ENCODE results near the gene LBH. TPM values are rescaled to one million over a fixed set of nuclear protein-coding genes. Genes with fewer than 3 reads are reported as not detected.

The LBH gene
- total RNA-seq, 1 donor from 2014 or later = 51.7 TPM

- Histone ChIP-seq H3K4me3 (ENCODE audit: insufficient read depth, low read depth, low read length) (no peak overlapping the region), H3K9me3 (ENCODE audit: insufficient read depth, low read depth, low read length) (no peaks in the 10 kb centered on the region), H3K36me3 (ENCODE audit: insufficient read depth, low read length) (peaks cover 23% of the 10 kb centered on the region), H3K4me1 (ENCODE audit: insufficient read depth, low read length) (peaks cover 14% of the 10 kb centered on the region), H4K20me1 (ENCODE audit: insufficient read depth, low read length) (peaks cover 55% of the 10 kb centered on the region), H3K9ac (ENCODE audit: low read length) (no peak overlapping the region), H3K4me2 (ENCODE audit: low read length) (no peak overlapping the region), H3K79me2 (ENCODE audit: insufficient read depth, low read length) (peaks cover 48% of the 10 kb centered on the region), H3K27ac (ENCODE audit: low read depth, low read length) (no peak overlapping the region), H3K27me3 (ENCODE audit: insufficient read depth, low read length) (no peaks in the 10 kb centered on the region), H2AFZ (ENCODE audit: low read depth, low read length) (no peak overlapping the region)
- Mint-ChIP-seq H3K27ac (ENCODE audit: unreplicated experiment) (no peak overlapping the region), H3K27me3 (ENCODE audit: low read depth, unreplicated experiment) (no peaks in the 10 kb centered on the region), H3K9me3 (ENCODE audit: unreplicated experiment) (peaks cover 5% of the 10 kb centered on the region), H3K4me1 (ENCODE audit: low read depth, unreplicated experiment) (peaks cover 31% of the 10 kb centered on the region), H3K36me3 (ENCODE audit: low read depth, unreplicated experiment) (peaks cover 45% of the 10 kb centered on the region), H3K4me3 (ENCODE audit: unreplicated experiment) (no peak overlapping the region)
- DNase-seq (ENCODE audit: low read depth) (no peak), FAIRE-seq (no peak)
- no peak for TF ChIP-seq EZH2 (IDR thresholded peaks at IDR 0.05; ENCODE audit: insufficient read depth, low read length)
- no peak for TF ChIP-seq CTCF (IDR thresholded peaks at IDR 0.05; ENCODE audit: insufficient read depth, low read depth, low read length)
Measured at GRCh38 chr2:30257266-30258214, 26.2 kb downstream of the LBH start.

- FAIRE-seq (no peak), DNase-seq (ENCODE audit: low read depth) (no peak)
- no peak for TF ChIP-seq EZH2 (IDR thresholded peaks at IDR 0.05; ENCODE audit: insufficient read depth, low read length)
- no peak overlapping the region for H3K9ac ChIP-seq (ENCODE audit: low read length)
- H3K4me1 ChIP-seq (ENCODE audit: insufficient read depth, low read length) = no peaks in the 10 kb centered on the region
- H3K79me2 ChIP-seq (ENCODE audit: insufficient read depth, low read length) = peaks cover 35% of the 10 kb centered on the region
- H3K4me2 ChIP-seq (ENCODE audit: low read length) = no peak overlapping the region
- peaks cover 46% of the 10 kb centered on the region for H4K20me1 ChIP-seq (ENCODE audit: insufficient read depth, low read length)
- Mint-ChIP-seq H3K27me3 (ENCODE audit: low read depth, unreplicated experiment) (no peaks in the 10 kb centered on the region), H3K27ac (ENCODE audit: unreplicated experiment) (no peak overlapping the region), H3K36me3 (ENCODE audit: low read depth, unreplicated experiment) (peaks cover 50% of the 10 kb centered on the region), H3K9me3 (ENCODE audit: unreplicated experiment) (peaks cover 5% of the 10 kb centered on the region), H3K4me3 (ENCODE audit: unreplicated experiment) (no peak overlapping the region), H3K4me1 (ENCODE audit: low read depth, unreplicated experiment) (peaks cover 16% of the 10 kb centered on the region)
- no peaks in the 10 kb centered on the region for H3K9me3 ChIP-seq (ENCODE audit: insufficient read depth, low read depth, low read length)
- H3K36me3 ChIP-seq (ENCODE audit: insufficient read depth, low read length) = peaks cover 23% of the 10 kb centered on the region
- H3K27ac ChIP-seq (ENCODE audit: low read depth, low read length) = no peak overlapping the region
- no peaks in the 10 kb centered on the region for H3K27me3 ChIP-seq (ENCODE audit: insufficient read depth, low read length)
- H3K4me3 ChIP-seq (ENCODE audit: insufficient read depth, low read depth, low read length) = no peak overlapping the region
- H2AFZ ChIP-seq (ENCODE audit: low read depth, low read length) = no peak overlapping the region
Measured at GRCh38 chr2:30259071-30259470, 27.7 kb downstream of the LBH start.

GRCh38 chr2:30259827-30260679 is 28.7 kb downstream of the LBH start:
- Mint-ChIP-seq H3K36me3 (ENCODE audit: low read depth, unreplicated experiment) (peaks cover 50% of the 10 kb centered on the region), H3K9me3 (ENCODE audit: unreplicated experiment) (peaks cover 5% of the 10 kb centered on the region), H3K4me1 (ENCODE audit: low read depth, unreplicated experiment) (peaks cover 8% of the 10 kb centered on the region), H3K27ac (ENCODE audit: unreplicated experiment) (no peak overlapping the region), H3K27me3 (ENCODE audit: low read depth, unreplicated experiment) (no peaks in the 10 kb centered on the region), H3K4me3 (ENCODE audit: unreplicated experiment) (no peak overlapping the region)
- Histone ChIP-seq H3K79me2 (ENCODE audit: insufficient read depth, low read length) (peaks cover 25% of the 10 kb centered on the region), H3K36me3 (ENCODE audit: insufficient read depth, low read length) (peaks cover 23% of the 10 kb centered on the region), H3K4me1 (ENCODE audit: insufficient read depth, low read length) (no peaks in the 10 kb centered on the region), H3K9me3 (ENCODE audit: insufficient read depth, low read depth, low read length) (no peaks in the 10 kb centered on the region), H3K4me3 (ENCODE audit: insufficient read depth, low read depth, low read length) (no peak overlapping the region), H2AFZ (ENCODE audit: low read depth, low read length) (no peak overlapping the region), H3K9ac (ENCODE audit: low read length) (no peak overlapping the region), H3K27ac (ENCODE audit: low read depth, low read length) (no peak overlapping the region), H3K27me3 (ENCODE audit: insufficient read depth, low read length) (no peaks in the 10 kb centered on the region), H4K20me1 (ENCODE audit: insufficient read depth, low read length) (peaks cover 36% of the 10 kb centered on the region), H3K4me2 (ENCODE audit: low read length) (no peak overlapping the region)
- FAIRE-seq = no peak
- TF ChIP-seq CTCF (IDR thresholded peaks at IDR 0.05; ENCODE audit: insufficient read depth, low read depth, low read length) (no peak), EZH2 (IDR thresholded peaks at IDR 0.05; ENCODE audit: insufficient read depth, low read length) (no peak)
- DNase-seq (ENCODE audit: low read depth) = no peak
